LNCaP clone FGC (cell line): Measurements from ENCODE around the gene TMEM51.

ENCODE experiments used
- DNase-seq: peaks from one replicate; pipeline ENCODE4 v3.0.0-alpha.2; 2011; ENCODE audit warnings: low read depth
- H3K4me3 ChIP-seq: 2 replicates; pipeline ENCODE4 v1.5.1; 2011; ENCODE audit warnings: mild to moderate bottlenecking, low read depth, low read length, control low read depth
- TF ChIP-seq, protein P1 (sequence below): IDR thresholded peaks from 2 replicates; pipeline ENCODE4 v1.5.1; 2012; ENCODE audit warnings: mild to moderate bottlenecking; ENCODE audit not compliant: control insufficient read depth, insufficient read depth; ENCODE audit errors: extremely low read depth

The TMEM51 gene

DNA sequence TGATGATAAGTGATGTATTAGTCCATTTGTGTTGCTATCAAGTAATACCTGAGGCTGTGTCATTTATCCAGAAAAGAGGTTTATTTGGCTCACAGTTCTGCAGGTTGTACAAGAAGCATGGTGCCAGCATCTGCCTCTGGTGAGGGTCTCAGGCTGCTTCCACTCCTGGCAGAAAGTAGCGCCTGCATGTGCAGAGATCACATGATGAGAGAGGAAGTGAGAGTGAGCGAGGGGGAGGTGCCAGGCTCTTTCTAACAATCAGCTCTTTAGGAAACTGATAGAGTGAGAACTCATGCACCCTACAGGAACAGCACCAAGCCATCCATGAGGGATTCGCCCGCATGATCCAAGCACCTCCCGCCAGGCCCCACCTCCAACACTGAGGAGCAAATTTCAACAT is 91.3 kb downstream of the TMEM51 start:
- no peak overlapping the region for H3K4me3 ChIP-seq
- TF ChIP-seq, protein P1, sequence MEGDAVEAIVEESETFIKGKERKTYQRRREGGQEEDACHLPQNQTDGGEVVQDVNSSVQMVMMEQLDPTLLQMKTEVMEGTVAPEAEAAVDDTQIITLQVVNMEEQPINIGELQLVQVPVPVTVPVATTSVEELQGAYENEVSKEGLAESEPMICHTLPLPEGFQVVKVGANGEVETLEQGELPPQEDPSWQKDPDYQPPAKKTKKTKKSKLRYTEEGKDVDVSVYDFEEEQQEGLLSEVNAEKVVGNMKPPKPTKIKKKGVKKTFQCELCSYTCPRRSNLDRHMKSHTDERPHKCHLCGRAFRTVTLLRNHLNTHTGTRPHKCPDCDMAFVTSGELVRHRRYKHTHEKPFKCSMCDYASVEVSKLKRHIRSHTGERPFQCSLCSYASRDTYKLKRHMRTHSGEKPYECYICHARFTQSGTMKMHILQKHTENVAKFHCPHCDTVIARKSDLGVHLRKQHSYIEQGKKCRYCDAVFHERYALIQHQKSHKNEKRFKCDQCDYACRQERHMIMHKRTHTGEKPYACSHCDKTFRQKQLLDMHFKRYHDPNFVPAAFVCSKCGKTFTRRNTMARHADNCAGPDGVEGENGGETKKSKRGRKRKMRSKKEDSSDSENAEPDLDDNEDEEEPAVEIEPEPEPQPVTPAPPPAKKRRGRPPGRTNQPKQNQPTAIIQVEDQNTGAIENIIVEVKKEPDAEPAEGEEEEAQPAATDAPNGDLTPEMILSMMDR = no peak
- no peak for DNase-seq

DNA sequence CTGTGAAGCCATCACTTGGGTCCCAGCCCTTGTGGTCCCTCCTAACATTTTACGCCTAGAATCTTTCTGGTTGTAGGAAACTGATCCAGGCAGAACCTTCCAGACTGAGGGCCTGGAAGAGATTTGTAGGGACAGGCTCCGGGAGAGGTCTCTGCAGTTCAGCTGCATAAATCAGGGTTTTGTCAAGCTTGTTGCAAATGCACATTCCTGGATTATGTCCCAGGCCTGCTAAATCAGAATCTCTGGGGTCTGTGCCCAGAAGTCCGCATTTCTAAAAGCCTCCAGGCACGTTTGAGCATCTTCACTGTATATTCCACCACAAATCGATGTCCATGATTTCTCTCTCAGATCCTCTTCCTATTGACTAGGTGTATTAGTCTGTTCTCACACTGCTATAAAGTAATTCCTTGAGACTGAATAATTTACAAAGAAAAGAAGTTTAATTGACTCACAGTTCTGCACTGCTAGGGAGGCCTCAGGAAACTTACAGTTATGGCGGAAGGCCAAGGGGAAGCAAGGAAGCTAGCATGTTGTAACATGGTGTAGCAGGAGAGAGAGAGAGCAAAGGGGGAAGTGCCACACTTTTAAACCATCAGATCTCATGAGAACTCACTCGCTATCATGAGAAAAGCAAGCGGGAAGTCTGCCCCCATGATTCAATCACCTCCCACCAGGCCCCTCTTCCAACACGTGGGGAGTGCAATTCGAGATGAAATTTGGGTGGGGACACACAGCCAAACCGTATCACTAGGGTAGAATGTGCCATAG is 92.2 kb downstream of the TMEM51 start:
- no peak for DNase-seq
- no peak overlapping the region for H3K4me3 ChIP-seq
- TF ChIP-seq, protein P1 = no peak

DNA sequence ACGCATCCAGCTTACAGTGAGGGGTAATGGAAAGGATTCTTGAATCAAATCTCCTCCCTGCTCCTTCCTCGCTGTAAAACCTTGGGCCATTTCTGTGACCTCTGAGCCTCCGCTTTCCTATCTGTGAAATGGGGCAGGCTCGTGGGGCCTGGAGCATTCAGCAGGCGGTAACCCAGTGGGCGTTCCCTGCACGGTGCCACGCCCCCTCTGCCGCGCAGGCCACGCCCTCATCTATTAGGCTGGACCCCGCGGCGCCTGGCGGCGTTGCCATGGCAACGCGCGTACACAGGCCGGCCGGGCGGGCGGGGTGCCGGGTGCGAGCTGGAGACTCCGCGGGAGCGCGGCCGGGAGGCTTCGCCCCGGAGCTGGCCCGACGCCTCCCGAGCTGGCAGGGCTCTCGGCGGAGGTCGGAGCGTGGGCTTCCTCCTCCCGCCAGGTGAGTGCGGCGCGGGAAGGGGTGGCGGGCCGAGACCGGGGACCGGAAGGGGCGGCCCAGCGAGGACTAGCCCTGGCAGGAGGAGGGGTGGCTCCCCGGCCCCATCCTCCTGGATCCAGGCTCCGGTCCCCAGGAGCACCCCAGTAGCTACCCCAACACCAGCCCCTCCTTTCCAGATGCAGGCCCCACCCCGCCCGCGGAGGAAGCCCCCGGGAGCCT is 93.5 kb downstream of the TMEM51 start, which contains the start of gene FHAD1:
Gene FHAD1 (plus strand): TSS at position 264 of the 655 bp plus-strand sequence. CDS start 4,562 bp downstream, outside the sequence.
- no peak within 1 kb of the TSS for H3K4me3 ChIP-seq
- TF ChIP-seq, protein P1 = no peak
- no peak for DNase-seq

DNA sequence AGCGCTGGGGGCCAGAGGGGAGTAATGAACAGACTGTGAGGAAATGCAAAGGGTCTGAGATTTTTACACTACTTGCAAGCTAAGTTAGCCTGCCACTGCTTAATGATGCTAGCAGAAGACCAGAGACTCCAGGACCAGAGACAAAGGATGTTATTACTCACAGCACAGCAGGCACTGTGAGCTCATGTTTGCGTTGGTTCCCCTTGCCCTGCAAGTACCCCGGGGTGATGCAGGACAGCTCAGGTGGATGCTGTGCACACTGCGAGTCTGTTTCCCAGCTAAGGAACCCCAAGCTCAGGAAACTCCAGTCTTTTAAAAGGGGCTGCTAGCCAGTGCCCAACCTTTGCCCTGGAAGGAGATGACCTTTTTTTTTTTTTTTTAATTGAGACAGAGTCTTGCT is 94.7 kb downstream of the TMEM51 start:
- TF ChIP-seq, protein P1 = no peak
- no peak for DNase-seq
- H3K4me3 ChIP-seq = no peak overlapping the region

DNA sequence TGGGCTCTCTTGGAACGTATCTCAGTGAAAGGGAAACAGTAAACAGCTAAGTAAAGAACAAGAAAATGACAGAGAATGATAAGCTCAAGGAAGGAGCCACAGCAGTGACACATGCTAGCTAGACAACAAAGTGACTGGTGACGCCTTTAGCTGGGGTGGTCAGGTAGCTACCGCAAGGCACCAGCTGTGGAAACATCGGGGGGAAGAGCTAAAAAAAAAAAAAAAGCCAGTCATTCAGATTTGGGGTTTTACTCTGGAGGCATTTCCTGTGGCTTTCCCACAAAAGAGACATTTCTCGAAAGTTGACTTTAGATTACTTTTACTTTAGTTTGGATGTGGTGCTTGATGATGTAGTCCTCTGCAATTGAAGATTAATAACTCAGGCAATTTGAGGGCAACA is 95.5 kb downstream of the TMEM51 start:
- no peak for DNase-seq
- TF ChIP-seq, protein P1 = no peak
- no peak overlapping the region for H3K4me3 ChIP-seq

DNA sequence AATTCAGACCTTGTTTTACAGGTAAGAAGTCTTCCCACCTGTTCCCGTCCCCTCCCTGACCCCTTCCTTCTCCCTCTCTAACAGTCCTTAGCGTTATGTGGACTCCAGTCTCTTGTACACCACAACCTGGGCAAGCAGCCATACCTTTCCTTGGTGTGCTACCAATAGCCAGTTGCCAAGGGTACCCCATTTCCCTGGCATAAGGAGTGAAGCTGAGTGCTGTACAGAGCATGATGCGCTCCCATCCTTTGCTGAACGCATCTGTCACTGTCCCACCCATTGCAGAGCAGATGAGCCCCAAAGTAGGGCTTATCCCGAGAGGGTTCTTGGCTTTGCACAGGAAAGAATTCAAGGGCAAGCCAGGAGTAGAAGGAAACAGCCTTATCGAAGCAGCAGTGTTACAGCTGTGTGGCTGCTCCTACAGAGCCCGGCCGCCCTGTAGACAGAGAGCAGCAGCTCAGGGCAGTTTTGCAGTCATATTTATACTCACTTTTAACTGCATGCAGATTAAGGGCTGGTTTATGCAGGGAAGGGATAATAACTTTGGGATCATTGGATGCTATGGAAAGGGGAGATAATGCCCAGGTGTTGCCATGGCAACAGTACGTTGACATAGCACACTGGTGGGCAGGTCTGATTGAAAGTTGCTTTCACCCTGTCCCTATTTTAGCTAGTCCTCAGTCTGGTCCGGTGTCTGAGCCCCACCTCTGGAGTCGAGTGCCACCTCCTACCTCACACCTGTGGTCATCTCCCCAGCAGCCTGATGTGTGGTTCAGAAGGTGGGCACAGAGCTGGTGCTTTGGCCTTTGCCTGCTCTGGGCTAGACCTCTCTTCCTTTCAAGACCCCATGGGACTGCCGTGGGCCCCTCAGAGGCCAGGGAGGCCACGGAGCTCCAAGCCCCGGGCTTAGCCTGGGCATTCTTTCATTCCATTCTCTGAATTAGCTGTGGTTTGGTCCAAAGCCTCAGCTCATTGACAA is 98.6 kb downstream of the TMEM51 start:
- no peak overlapping the region for H3K4me3 ChIP-seq
- TF ChIP-seq, protein P1 = no peak
- no peak for DNase-seq
